EH (cell line): Measurements from ENCODE around the gene PLK2.

ENCODE experiments used
- DNase-seq: peaks from one replicate; pipeline ENCODE4 v3.0.0-alpha.2; 2015; ENCODE audit warnings: low read depth

PLK2 gene

DNA sequence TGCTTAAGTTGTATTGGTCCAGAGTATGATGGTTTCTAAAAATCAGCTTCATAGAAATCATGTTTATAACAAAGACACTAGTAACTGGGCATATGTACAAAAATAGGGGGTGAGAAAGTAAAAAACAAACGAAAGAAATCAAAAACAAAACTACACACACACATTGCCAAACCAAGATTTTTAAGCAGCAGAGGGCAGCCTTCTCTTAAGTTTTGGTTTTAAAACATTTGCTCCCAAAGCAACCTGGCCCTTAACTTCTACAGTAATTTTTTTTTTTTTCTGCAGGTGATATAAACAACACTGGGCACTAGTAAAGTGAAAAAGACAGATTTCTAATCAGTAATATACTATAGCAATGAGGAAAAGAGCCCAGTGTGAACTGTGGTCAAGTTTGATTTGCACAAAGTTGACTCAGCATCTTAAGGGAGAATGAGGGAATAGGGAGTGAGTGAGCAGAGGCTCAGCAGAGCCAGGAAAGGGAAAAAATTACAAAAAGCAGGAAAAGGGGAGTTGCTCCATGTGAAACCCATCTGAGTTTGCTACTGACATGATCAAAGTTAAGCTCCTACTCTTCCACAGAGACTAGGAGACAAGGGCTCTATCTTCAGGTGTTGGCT lies 18.0 kb upstream of the PLK2 start:
- DNase-seq: no peak

DNA sequence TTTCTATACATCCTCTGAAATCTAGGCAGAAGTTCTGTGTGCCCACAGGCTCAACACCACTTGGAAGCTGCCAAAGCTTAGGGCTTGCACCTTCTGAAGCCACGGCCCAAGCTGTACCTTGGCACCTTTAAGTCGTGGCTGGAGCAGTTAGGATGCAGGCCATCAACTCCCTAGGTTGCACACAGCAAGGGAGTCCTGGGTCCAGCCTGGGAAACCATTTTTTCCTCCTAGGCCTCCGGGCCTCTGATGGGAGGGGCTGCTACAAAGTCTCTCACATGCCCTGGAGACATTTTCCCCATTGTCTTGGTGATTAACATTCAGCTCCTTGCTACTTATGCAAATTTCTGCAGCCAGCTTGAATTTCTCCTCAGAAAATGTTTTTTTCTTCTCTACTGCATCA lies 15.5 kb upstream of the PLK2 start:
- DNase-seq: no peak

DNA sequence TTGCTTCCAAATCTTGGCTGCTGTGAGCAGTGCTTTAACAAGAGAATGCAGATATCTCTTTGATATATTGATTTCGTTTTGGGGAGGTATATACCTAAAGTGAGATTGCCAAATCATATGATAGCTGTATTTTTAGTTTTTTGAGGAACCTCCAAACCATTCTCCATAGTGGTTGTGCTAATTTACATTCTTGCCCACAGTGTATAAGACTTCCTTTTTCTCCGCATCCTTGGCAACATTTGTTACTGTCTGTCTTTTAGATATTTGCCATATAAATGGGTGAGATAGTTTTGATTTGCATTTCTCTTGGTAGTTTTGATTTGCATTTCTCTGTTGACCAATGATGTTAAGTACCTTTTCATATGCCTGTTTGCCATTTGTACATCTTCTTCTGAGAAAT lies 10.0 kb upstream of the PLK2 start:
- DNase-seq: no peak

DNA sequence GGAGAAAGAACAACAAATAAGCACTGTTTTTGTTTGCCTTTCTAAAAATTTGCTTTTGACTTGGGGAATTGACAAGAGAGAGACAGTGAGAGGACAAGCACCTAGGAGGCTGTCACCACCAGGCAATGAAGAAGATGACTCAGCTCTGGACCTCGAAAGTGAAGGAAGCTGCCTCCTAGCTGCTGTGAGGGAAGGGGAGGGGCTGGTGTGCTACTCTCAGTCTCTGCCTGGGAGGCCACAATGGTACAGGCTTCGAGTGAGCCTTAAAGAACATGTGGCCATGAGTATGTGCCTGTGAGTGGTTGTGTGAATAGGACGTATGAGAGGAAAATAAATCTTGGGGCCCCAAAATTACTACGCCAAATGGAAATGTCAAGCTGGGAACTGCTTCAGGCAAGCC lies 7.1 kb upstream of the PLK2 start:
- DNase-seq: peak; percentile 73

DNA sequence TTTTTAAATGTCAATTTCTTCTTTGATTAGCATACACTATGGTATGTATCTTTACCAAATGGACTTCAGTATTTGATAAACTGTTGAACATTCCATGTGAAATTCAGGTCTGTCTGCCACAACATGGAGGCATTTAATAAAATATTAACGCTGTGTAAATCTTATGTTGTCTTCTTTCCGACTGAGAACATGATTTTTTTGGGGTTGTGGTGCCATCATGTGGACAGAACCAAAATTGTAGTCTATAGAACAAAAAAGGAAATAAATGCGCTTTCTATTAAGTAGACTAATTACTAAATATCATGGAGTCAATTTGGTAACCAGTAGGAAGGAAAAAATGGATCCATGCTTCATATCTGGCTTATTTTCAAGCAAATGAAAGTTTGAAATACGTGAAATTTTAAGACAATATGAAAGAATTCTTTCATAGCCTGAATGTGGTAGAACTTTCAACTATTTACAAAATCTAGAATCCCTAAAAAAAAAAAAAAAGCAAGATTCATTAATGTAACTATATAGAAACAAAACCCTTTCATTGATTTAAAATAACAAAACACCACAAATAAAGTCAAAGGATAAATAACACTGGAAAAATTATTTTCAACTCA lies 2.8 kb upstream of the PLK2 start:
- DNase-seq: peak; percentile 71

DNA sequence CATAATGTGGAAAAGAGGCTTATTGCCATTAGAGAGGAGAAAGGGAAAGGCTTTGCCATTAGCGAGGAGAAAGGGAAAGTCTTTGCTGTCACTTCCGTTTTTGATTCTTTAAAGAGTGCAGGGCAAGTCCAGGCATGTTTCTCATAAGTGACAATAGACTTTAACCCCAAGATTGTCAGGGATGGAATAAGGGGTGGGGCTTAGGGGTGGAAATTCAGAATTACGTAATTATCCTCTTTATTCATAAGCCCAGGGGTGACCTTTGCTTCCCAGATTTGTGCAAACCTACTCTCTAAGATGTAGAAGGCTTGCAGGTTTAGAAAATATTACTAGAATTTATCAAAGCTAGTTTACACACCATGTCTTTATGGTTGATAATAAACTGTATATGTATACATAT lies 2.3 kb upstream of the PLK2 start:
- DNase-seq: no peak

DNA sequence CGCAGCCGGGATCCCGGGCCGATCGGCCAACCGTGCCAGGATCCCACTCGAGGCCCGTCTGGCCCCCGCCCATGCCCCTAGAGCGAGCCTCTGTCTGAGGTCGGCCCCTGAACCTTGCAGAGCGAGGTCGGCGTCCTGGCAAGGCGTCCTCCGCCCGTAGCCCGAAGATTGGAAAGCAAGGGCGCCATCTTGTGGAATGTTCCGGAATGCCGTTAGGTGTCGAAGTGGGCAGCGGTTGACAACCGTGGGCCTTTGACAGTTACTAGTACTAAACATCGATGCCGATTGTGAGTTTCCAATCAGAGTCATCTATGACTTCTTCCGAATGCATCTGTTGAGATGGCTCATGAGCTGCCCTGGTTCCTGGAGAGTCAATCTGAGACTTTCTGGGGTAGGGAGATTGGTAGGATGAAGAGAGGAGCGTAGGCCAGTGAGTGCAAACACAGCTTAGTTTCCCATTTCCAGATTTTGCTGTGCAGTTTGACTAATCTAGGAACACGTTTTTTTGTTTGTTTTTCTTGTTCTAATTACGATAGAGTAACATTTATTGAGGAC lies 923 bp upstream of the PLK2 start:
- peak; percentile 86 for DNase-seq

DNA sequence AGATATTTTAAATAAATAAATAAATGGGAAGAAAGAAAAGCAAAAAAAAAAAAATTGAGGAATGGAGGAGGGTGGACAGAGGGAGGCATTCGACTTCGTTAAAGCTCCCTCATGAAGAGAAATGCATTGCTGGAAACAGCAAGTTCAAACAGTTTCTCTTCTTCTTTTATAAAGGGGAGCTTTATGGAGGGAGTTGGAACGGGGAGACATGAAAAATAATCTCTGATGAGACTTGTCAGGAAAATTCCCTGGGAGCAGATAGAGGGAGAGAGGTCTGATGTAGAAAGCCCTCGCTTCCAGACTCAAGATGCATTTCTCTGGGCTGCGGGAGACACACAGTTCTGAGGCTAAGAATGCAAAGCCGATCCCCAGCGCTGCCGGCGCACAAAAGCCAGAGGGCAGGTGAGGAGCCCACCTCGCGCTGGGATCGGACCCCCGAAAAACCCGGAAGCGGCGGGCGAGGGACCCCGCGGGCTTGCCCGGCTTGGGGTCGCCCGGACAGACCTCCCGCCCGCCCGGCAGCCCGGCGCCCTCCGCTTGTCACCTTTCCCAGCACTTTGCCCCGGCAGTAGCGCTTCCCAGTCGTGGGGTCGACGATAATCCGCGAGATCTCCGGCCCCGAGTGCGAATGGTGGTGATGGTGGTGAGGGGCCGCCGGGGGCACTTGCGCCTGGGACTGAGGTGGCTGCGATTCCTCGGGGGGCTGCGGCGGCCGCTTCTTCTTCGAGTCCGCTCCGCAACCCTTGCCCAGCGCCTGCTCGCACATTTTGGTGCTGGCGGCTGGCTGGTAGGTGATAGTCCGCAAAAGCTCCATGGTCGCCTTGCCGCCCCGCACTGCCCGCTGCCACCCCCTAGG lies 512 bp downstream of the PLK2 start:
- peak; percentile 66 for DNase-seq

DNA sequence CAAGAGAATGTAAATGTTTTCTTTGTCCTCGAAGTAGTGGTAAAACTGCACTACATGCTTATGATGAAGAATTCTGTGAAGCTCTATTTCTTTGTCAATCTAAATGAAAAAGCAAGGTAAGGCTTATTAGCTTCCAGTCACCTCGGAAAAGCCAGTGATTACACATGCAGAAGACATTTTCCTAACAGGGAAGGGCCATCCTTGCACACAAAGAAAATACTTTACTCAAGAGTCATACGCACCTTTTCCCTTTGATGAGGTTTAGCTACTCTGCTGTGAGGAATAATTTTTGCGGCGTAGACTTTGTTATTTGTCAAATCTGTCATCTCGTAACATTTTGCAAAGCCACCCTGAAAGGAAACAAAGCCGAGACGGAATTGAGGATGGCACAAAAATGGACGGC lies 1.1 kb downstream of the PLK2 start:
- peak; percentile 32 for DNase-seq

DNA sequence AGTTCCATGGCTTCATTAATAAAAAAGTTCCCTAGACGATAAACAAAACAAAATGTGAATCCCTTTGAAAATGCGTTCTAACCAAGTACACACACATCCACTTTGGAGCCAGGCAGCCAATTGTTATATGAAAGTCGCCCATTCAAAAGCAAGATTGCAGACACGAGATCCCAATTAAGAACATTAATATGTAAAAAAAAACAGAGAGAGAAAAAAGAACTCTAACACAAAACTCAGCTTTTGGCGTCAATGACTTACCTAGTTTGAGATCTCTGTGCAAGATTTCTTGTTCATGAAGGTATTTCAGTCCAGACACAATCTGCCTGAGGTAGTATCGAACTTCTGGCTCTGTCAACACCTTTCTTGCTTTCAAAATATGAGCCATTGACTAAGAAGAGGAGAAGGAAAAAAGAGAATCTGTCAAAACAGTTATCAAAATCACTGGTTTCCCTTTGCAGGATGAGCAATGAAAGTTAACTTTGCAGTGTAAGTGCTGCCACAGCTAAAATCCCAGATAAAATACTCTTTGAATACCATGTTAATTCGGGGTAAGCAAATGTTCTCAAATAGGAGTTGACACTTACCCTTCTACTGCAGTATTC lies 1.6 kb downstream of the PLK2 start:
- peak; percentile 24 for DNase-seq

DNA sequence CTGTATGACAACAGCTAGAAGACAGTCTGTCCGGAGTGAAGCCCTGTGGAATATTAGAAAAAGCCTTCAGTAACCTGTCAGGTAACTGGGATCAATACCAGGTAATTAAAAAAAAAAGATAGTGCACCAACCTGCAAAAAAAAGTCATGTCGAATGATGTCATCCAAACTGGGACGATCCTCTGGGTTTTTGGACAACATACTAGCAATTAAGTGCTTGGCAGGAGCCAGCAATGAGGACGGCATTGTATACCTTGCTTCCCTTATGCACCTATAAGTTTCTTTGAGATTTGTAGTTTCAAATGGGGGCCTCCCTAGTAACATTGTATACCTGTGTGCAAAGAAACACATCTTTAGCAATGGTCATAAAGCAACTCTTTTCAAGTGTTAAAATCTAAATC lies 2.8 kb downstream of the PLK2 start:
- DNase-seq: no peak

DNA sequence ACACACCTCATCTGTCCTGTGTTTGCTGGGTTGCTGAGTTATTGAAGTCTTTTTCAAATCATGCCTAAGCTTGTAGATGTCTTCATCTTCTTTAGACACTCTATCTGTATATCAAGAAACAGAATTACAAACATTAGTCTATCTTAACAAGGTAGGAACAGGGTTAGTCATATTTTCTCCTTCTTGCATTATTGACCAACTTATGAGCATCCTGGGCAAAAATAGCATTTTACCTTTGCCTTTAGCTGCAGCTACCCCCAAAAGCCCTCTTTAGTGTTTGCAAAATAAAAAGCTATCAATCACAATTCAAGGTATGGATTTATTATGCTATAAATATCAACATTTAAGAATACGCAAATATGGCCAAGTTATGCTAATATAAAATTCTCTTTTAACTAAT lies 3.4 kb downstream of the PLK2 start:
- no peak for DNase-seq

DNA sequence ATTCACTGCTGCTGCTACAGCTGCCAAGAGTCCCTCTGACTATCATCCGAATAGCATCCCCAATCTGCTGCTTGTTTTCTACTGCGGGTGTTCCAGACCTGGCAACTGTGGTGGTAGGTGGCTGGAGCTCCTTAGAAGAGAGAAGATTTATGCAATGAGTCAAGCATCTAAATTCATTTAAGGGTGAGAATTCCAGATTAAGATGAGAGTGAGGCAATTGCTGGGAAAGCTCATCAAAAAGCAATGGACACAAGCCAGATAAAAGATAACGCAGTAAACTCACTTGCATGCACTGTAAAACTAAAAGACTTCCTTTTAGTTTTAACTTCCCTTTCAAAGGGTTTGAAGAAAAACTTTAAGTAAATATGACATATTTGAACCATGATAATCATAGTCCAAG lies 3.9 kb downstream of the PLK2 start:
- DNase-seq: peak; percentile 35

DNA sequence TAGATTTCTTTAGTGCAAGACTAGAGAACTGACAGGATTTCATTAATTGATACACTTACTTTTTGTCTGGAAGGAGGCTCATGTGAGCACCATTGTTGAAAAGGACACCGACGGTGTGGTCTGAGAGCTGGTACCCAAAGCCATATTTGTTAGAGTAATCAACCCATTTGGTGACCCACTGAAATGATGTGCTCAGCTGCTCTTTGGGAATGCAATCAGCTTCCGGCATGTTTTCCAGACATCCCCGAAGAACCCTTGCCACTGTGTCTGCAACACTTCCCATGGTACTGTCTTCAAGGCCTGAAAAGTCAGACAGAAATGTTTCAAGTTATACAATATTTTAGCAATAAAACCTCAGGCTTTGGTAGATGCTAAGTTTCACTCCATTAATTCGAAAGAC lies 4.4 kb downstream of the PLK2 start:
- DNase-seq: no peak

DNA sequence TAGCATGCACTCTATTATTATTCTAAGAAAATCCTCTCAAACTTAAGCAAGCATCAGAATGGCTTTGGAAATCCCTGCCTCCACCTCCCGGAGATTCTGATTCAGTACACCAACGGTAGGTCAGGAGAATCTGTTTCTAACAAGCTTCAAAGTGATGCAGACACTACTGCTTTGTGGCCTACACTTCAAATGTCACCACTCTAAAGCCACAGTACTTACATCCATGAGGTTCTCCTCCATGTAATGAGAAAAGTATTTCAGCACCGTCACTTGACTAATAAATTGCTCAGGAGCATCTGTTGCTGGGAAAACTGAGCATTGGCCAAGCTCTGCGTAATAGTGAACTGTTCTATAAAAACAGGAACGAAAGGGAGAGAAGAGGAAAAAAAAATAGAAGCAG lies 4.8 kb downstream of the PLK2 start:
- DNase-seq: peak; percentile 79

DNA sequence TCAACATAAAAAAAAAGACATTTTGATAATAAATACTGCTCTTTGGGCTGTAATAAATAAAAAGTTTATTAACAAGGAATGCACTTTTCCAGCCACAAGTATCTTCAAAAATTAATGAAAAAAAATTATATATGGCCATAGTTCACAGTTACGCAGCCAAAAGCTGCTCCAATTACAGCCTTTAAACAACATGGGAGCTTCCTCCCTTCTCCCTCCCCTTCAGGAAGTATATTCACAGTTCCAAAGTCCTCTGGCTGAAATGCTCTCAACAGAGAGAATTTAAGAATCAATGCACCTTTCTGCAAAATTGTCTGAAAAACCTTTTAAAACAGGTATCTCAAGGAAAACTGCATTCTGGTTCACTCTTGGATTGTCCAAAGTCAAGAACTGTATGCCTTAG lies 5.9 kb downstream of the PLK2 start:
- DNase-seq: no peak

DNA sequence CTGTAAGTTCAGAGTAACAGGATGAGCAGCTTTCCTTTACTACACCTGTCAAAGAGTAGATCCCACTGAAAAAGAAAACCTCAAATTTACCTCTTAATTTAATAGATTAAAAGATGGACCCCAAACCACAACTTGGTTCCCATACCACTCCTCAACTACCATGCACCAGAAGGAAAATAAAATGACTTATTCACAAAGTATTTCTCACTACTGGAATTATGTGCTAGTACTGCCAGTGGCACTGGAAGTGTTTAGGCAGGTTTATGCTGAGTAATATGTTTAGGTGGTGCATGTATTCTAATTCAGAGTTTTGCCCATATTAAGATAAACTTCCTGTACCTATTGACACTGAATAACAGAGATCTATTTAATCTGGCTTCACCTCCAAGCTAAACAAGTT lies 6.6 kb downstream of the PLK2 start:
- DNase-seq: no peak

DNA sequence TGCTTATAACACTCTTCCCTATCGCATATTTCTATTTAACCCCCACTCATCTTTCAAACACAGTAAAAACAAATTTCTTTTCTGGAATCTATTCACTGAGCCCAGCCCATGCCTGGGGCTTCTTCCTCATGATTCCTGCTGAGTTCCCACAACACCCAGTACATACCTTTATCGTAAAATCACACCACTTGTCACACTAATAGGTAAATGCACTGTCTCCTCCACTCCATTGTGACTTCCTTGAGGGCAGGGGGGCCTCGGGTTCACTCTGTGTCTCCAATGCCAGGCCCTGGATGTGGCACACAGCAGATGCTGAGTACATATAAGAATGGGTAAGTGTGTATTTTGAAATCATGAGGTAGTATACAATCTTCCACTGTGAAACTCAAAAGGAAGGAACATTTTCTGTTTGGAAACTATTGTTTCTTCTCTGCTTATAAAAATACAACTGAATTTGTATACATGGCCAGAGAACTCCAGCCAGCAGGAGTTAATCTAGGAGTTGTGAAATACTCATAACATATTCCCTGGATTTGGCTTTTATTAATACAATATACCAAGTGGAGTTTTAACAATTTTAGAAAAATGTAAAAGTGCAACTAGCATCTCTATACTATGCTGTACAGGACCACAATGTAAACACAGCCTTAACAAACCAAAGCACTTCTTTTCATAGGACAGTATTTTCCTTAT lies 7.2 kb downstream of the PLK2 start:
- no peak for DNase-seq

DNA sequence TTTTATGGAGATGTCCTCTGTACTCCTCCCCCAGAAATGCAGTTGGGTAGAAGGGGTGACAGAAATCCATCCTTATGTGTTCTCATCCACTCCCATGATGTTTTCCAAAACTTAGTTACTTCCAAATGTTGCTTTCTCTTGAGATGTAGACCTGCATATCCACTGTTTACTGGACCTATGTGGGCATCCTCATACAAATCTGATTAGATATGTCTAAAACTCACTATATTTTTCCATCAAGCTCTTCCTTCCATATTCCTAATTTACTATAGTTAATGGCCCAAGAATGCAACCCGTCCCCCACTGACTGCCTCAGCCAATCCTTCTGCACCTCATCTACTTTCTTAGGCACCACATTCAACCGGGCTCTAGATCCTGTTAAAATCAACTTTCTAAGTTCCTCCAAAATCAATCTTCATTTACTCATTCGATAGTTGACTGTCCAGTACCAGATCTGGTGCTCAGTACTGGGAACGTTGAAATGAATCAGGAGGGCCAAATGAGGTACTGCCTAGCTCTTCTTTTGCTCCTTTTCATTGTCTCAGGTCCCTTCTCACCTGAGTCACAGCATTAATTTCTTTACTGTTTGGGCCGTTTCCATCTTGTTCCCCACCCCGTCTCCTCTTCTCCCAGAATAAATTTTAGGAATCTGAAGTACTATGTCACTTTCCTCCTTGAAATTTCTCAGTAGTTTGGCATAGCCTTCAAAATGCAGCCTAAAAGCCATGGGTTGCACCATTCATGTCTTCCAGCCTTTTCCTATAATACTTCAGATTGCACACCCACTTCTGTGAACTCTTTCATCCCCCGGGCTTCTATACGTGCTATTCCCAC lies 7.9 kb downstream of the PLK2 start:
- DNase-seq: no peak

DNA sequence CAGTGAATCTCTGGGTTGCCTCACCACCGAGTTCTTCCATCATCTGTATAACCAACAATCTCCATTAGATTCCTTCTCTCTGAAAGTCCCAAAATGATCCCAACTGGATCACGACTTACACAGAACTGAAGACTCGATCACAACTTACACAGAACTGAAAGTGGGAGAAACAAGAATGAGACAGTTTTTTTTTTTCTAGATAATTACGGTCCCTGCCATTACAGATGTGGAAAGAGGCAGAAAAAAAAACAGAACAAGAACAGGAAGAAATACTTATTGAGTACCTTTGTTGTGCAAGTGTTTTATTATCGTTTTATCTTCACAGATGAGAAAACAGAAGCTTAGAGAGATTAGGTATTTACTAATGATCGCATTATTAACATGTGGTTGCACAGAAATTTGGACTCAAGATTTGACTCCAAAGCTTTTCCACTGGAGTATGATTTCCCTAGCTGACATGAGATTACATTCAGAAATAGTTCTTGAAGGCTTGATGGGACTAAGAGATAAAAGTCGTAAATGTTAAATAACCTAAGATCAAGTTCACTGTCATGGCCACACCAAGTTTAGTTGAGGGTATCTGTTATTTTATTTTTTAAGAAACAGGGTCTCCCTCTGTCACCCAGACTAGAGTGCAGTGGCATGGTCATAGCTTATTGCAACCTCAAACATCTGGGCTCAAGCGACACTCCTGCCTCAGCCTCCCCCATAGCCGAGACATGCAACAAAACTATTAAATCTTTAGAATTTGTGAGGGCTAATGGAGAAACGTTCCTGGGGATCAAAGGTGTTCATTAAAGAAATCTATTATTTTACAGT lies 8.9 kb downstream of the PLK2 start:
- DNase-seq: no peak
